ENCODE data around the gene TMEM183A. TPM values are rescaled to one million over a fixed set of nuclear protein-coding genes. Genes with fewer than 3 reads are reported as not detected.

TMEM183A gene
- total RNA-seq, 1 donor from 2014 or later, result 69.3 TPM

- DNase-seq (ENCODE audit: low read depth in 2 of 2), result no peak
Observed at GRCh38 chr1:203028784-203029553, 21.8 kb downstream of the TMEM183A start.

- no peak for DNase-seq (ENCODE audit: low read depth in 2 of 2)
Observed at GRCh38 chr1:203031467-203031866, 24.3 kb downstream of the TMEM183A start.

DNA sequence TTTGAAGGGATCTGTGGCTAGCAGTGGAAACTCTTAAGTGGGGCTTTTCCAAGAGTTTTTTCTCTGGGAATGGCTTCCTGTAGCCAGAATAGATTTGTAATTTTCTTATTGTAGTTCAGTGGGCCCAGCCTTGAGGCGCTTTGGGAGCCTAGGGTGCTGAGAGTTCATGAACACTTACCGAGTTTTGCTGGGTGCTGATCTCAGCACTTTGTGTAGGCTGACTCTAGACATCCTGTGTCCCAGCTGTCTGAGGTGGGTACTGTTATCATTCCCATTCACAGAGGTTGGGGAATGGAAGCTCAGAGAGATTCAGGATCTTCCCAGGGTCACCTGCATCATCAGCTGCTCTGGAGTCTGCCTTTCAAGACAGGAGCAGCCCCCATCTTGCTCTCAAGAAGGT is 26.1 kb downstream of the TMEM183A start:
- no peak for DNase-seq (ENCODE audit: low read depth in 2 of 2)

- no peak for DNase-seq (ENCODE audit: low read depth in 2 of 2)
Observed at GRCh38 chr1:203033917-203034316, 26.7 kb downstream of the TMEM183A start.

- DNase-seq (ENCODE audit: low read depth in 2 of 2), result no peak
Observed at GRCh38 chr1:203034422-203035110, 27.4 kb downstream of the TMEM183A start.

DNA sequence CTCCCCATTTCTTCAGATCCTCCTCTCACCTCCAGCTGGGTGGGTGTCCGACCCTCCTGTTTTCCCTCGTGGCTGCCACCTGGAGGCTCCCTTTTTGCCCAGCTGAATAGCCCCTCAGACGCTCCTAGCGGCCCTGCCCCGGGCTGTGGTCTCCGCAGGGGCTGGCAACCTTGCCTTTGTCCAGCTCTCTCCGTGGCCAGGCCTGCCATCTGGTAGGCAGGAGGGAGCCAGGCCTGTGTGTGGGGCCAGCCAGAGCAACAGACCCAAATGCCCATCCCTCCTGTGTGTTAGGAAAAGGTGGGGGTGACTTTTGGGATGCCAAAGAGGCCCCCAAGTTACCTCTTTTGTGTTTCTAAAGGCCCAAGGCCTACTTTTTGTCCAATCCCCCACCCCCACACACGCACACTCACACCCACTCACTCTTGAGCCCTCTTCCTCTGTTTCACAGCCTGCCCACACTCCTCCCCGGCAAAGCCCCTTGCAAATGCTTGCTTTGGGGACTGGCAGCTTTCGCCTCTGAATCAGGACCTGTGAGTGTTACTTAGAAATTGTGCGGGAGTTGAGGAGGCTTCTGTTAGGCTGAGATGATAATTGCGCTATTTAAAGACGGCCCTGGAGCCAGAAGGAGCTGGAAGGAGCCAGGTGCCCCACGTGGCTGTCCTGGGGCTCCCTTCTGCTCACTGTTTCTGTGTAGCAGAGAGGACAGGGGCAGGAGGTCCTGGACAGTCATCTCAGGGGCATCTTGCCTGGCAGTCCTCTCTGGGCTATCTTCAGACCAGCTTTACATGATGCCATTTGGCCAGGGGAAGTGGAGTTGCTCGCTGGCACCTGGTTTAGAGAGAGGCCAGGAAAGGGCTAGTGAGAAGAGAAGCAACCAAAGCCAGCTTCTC is 28.2 kb downstream of the TMEM183A start:
- DNase-seq (ENCODE audit: low read depth in 2 of 2), result no peak

- DNase-seq (ENCODE audit: low read depth in 2 of 2), result no peak
Observed at GRCh38 chr1:203036135-203036534, 29.0 kb downstream of the TMEM183A start.

GRCh38 chr1:203036537-203036936 is 29.4 kb downstream of the TMEM183A start:
- no peak for DNase-seq (ENCODE audit: low read depth in 2 of 2)

- no peak for DNase-seq (ENCODE audit: low read depth in 2 of 2)
Observed at GRCh38 chr1:203037509-203038190, 30.5 kb downstream of the TMEM183A start.

- DNase-seq (ENCODE audit: low read depth in 2 of 2), result no peak
Observed at GRCh38 chr1:203038217-203038741, 31.1 kb downstream of the TMEM183A start.

DNA sequence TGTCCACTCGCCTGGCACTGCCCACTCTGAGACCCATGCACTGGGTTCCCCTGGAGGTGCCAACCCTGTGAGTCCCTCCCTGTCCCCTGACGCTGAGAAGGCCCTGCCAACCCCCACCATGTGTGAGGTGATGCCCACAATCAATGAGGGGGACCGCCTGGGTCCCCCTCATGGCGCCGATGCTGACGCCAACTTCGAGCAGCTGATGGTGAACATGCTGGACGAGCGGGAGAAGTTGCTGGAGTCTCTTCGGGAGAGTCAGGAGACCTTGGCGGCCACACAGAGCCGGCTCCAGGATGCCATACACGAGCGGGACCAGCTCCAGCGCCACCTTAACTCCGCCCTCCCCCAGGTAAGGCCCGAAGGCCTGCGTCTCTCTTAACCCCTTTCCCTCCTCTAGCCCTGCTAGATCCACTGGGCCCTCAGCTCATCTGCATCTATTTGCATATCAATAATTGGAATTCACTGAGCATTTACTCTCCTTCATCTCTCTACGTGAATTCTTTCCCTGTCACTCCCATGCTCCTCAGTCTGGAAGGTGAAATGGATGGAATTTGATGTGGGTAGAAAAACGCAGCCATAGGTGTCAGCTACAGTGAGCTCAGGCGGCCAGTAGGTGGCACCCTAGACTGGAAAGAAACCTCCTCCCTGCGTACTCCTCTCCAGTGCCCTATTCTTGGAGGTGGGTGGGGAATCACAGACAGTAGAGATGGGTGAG is 31.9 kb downstream of the TMEM183A start:
- peak; percentile 35 to 66 for DNase-seq (ENCODE audit: low read depth in 2 of 2)

DNA sequence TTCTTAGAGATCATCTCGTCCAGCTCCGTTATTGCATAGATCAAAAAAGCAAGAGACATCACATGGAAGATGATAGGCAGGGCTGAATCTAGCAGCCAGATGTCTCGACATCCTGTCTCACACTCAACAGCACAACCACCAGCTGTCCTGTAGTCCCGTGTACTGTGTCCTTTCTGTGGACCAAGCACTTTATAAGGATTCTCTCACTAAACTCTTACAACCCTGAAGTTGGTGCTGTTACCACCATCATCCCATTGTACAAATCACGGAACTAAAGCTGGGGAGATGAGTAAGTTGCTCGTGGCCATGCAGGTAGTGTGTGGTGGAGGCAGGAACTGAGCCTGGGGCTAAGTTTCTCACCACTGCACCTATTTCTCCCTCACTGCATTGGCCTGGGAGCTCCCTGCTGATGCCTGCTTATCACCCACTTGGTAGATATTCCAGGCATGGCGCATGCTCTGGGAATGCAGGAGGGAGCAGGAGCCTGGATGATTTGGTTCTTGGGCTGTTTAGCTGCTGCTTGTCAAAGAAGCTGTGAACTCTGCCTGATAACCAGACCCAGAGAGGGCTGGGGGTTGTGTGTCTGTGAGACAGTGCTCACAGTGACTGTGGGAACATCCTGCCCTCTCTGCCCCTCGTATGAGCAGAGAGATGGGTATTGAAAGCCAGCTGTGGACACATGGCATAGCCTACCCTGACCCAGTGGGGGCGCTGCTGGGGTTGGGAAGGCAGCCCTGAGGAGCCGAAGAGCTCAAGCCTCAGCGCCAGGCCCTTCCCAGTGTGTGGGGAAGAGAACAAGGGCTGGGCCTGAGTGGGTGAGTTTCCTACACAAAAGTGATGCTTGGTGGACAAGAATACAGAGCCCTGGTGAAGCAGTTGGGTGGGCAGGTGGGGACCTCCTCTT is 32.7 kb downstream of the TMEM183A start:
- no peak for DNase-seq (ENCODE audit: low read depth in 2 of 2)

DNA sequence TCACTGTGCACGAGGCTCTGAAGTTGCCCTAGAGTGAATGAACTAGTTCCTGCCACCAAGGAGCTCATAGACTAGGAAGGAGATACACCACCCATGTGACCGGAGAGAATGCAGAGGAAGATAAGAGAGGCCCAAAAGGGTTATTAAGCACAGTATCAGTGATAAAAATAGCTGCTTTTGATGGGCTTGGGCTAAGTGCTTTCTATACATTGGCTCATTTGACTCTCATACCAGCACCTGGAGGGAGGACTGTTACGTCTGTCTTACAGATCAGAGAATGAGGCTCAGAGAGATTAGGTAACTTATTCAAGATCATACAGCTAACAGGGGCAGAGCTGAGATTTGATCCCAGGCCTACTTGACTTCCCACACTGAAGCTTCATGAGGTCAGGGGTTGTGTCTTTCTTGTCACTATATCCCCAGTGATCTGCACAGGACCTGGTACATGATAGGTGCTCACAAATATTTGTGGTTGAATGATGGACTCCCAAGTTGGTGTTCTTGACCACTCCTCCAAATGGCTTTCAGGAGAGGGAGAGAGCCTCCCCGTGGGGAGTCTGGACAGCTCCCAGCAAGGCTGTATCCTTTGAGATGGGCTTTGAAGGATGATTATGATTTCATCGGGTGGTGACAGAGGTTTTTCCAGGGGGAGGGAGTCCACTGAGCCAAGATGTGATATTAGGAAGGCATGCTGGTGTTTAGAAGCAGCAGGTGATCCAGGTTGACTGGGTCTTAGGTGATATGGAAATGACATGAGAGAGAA is 33.5 kb downstream of the TMEM183A start:
- DNase-seq (ENCODE audit: low read depth in 2 of 2), result no peak

- DNase-seq (ENCODE audit: low read depth in 2 of 2), result no peak
Observed at GRCh38 chr1:203041351-203041932, 34.3 kb downstream of the TMEM183A start.

- no peak for DNase-seq (ENCODE audit: low read depth in 2 of 2)
Observed at GRCh38 chr1:203043830-203044545, 36.8 kb downstream of the TMEM183A start.

DNA sequence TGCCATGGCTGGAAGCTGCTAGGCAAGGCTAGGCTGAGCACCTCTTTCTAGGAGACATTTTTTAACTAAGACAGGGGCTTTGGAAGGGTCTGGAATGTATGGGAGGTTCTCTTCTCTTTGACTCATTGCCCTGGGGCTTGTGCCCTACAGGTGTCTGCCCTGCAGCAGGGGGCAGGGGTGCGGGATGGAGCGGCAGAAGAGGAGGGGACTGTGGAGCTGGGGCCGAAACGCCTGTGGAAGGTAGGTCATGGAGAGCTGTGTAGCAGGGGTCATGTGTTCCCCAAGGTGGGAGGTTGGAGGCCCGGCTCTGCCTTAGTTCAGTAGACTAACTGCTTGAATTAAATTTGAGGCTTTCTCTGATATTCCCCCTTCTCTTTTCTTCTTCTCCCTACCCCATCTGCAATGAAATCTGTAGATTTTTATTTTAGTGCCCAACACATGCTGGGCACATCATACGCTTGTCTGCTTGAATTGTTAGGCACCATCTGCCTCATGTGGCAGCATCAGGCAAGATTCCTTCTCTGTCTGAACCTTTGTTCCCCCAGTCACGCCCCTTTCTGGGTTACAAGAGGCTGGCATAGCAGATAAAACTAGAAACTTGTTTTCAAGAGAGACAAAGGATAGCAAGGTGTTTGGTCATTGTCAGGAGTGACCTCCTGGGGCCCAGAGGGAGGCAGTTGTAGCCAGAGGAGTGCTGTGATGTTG is 37.5 kb downstream of the TMEM183A start:
- DNase-seq (ENCODE audit: low read depth in 2 of 2), result no peak

- no peak for DNase-seq (ENCODE audit: low read depth in 2 of 2)
Observed at GRCh38 chr1:203045336-203045735, 38.2 kb downstream of the TMEM183A start.

All from dermis microvascular lymphatic vessel endothelial cell (primary cell).